Measurements from ENCODE around the gene XNDC1N.
"Not testable (repeated sequence)": the region's sequence is repeated elsewhere in the genome, so short reads cannot be mapped to it uniquely, and the experiment has no call there.

The XNDC1N gene

GRCh38 chr11:71931245-71931602 lies 2.8 kb upstream of the XNDC1N start:
- no peak for DNase-seq

GRCh38 chr11:71930556-71931244 lies 2.3 kb upstream of the XNDC1N start:
- DNase-seq, result no peak

DNA sequence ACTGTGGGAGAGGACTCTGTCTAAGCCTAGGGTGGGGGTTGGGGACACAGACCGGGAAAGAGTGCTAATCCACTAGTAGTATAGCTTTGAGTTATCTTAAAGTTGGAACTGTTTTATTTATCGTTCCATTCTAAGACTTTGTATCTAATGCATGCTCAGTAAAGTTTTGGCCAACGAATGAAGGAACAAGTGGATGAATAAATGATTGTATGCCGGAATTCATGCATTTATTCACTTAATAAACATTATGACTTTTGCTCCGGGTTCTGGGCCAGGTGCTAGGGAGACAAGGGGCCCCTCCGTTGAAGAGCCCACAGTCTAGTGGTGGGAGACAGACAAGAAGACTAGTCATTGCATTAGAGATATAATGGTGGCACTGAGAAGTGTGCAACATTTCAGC lies 1.1 kb upstream of the XNDC1N start:
- no peak for DNase-seq

- peak; percentile 97 to 98 for DNase-seq
Measured at GRCh38 chr11:71928737-71929443, 496 bp upstream of the XNDC1N start, which contains the start of gene RNF121. RNF121 (plus strand) TSS chr11:71929046; CDS start chr11:71929062, 16 bp downstream.

DNA sequence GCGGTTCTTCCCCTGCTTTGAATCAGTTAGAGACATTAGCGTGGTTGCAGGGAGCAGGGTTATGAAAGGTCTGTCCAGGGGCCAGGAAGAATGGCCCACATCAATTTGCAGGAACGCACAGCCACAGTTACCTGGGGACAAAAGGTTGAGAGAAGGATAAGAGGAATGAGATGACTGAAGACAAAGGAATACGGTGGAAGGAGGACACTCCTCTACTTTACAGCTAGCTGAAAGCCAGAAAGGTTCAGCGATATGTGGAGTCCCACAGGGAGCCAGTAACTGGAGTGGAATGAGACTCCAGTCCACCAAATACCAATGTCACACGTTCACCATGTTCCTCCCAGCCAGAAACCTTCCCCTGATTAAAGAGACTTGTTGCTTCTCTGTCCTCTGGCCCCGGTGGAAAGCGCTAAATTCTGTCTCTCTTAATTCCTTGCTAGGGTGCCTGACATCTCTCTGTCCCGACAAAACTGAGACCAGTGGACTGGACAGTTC lies 10.7 kb downstream of the XNDC1N start:
- DNase-seq, result no peak

DNA sequence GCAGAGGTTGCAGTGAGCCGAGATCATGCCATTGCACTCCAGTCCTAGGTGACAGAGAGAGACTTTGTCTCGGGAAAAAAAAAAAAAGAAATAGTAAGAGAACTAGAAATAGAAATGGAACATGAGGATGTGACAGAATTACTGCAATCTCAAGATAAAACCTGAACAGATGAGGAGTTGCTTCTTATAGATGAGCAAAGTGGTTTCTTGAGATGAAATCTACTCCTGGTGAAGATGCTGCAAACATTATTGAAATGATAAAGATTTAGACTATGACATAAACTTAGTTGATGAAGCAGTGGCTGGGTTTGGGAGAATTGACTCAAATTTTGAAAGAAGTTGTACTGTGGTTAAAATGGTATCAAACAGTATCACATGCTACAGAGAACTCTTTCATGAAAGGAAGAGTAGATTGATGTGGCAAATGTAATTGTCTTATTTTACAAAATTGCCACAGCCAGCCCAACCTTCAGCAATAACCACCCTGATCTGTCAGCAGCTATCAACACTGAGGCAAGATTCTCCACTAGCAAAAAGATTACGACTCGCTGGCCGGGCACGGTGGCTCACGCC lies 13.7 kb downstream of the XNDC1N start:
- DNase-seq, result no peak

GRCh38 chr11:71913756-71914526 lies 14.5 kb downstream of the XNDC1N start:
- no peak for DNase-seq

GRCh38 chr11:71911986-71912340 lies 16.4 kb downstream of the XNDC1N start:
- DNase-seq, result not testable (repeated sequence)

- not testable (repeated sequence) for DNase-seq
Measured at GRCh38 chr11:71911321-71911985, 16.9 kb downstream of the XNDC1N start.

DNA sequence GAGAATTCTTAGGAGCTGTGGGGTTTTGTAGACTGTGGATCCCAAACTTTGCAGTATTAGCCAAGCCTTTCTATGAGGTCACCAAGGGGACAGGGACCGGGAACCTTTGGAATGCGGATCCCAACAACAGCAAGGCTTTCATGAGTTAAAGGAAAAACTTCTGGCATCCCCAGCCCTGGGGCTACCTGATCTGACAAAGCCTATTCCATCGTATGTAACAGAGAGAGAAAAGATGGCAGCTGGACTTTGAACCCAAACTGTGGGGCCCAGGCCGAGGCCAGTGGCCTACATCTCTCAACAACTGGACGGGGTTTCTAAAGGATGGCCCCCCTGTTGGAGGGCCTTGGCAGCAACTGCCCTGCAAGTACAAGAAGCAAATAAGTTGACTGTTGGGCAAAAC lies 17.6 kb downstream of the XNDC1N start:
- not testable (repeated sequence) for DNase-seq

DNA sequence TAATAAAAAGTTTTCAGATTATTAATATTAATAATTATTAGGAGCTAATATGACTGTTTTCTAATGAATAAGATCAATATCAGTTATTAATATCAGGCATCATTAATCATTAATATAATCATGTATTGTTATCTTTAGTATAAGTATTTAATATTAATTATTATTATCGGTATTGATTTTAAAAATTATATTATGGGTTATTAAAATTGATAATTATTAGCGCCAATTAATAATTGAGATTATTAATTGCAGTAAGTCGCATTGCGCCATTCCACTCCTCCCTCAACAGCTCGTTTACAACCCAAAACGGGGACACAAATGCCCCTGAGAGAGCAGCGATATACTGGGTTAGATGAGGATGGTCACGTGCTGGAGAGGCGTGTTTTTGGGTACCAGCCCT lies 20.2 kb downstream of the XNDC1N start:
- no peak for DNase-seq

DNA sequence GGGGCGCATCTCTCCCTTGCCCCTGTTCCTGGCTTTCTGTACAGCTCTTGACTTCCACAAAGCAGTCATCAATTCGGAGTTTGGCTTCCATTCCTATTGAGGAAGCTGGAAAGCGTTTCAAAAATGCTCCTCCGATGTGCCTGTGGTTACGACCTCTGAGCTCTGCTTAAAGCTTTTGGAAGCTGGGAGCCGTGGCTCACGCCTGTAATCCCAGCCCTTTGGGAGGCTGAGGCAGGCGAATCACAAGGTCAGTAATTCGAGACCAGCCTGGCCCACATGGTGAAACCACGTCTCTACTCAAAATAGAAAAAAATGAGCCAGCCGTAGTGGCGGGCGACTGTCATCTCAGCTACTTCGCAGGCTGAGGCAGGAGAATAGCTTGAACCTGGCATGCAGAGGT lies 27.3 kb downstream of the XNDC1N start:
- DNase-seq, result not testable (repeated sequence)

- no peak for DNase-seq
Measured at GRCh38 chr11:71895961-71896360, 32.4 kb downstream of the XNDC1N start.

DNA sequence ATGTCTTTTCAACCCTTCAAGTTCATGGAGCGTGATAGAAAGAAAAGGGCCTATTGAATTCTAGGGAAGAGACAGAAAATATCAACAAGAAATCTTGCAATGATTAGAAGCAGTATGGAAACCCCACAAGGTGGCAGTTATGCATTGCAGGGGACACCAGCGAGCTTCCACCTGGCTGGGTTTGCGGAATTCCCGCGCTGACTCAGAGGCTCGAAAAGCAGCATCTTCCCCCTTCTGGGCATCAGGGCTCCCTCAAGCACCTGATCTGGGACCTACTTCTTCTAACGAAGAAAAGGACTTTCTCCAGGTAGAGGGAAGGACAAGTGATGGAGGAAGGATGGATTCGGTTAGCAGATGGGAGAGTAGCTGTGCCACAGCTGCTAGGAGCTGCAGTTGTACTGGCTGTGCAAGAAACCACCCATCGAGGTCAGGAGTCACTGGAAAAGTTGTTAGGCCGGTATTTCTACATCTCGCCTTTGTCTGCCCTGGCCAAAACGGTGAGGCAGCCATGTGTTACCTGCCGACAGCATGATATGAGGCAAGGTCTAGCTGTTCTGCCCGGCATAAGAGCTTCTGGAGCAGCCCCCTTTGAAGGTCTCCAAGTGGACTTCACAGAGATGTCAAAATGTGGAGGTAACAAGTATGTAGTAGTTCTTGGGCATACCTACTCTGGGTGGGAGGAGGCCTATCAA lies 39.1 kb downstream of the XNDC1N start:
- DNase-seq, result not testable (repeated sequence)

- not testable (repeated sequence) for DNase-seq
Measured at GRCh38 chr11:71888335-71889010, 39.9 kb downstream of the XNDC1N start.

GRCh38 chr11:71885806-71886205 lies 42.6 kb downstream of the XNDC1N start:
- not testable (repeated sequence) for DNase-seq
